ENCODE results near the gene CASP12. TPM values are rescaled to one million over a fixed set of nuclear protein-coding genes. Genes with fewer than 3 reads are reported as not detected.

Gene CASP12
- polyA plus RNA-seq, 2 of the 4 experiments (the other 2 are of a cell fraction): not detected

GRCh38 chr11:104853276-104853675 is 45.0 kb downstream of the CASP12 start:
- TF ChIP-seq RNF2 (IDR thresholded peaks at IDR 0.05; ENCODE audit: borderline replicate concordance, low read depth) (no peak), POLR2A (IDR thresholded peaks at IDR 0.05; ENCODE audit: low read length) (no peak), HOXB13 (CRISPR knock-in tag; IDR thresholded peaks at IDR 0.05; ENCODE audit: low read depth) (no peak), CHD4 (IDR thresholded peaks at IDR 0.05; ENCODE audit: borderline replicate concordance) (no peak), CBX2 (IDR thresholded peaks at IDR 0.05; ENCODE audit: borderline replicate concordance, low read depth) (no peak), TFCP2L1 (CRISPR knock-in tag; IDR thresholded peaks at IDR 0.05) (no peak), JUN (IDR thresholded peaks at IDR 0.05) (no peak), HEYL (CRISPR knock-in tag; IDR thresholded peaks at IDR 0.05) (no peak), NPAS2 (CRISPR knock-in tag; IDR thresholded peaks at IDR 0.05; ENCODE audit: borderline replicate concordance) (no peak), EHMT2 (IDR thresholded peaks at IDR 0.05; ENCODE audit: low read depth) (no peak), ZNF302 (CRISPR knock-in tag; IDR thresholded peaks at IDR 0.05) (no peak), ZFP36 (IDR thresholded peaks at IDR 0.05; ENCODE audit: borderline replicate concordance, partially characterized antibody) (no peak), ZSCAN20 (CRISPR knock-in tag; IDR thresholded peaks at IDR 0.05) (no peak), BHLHE40 (IDR thresholded peaks at IDR 0.05; ENCODE audit: low read depth, low read length) (no peak), SMC3 (IDR thresholded peaks at IDR 0.05) (no peak), HDAC2 (IDR thresholded peaks at IDR 0.05) (no peak)
- TF ChIP-seq, protein P1, sequence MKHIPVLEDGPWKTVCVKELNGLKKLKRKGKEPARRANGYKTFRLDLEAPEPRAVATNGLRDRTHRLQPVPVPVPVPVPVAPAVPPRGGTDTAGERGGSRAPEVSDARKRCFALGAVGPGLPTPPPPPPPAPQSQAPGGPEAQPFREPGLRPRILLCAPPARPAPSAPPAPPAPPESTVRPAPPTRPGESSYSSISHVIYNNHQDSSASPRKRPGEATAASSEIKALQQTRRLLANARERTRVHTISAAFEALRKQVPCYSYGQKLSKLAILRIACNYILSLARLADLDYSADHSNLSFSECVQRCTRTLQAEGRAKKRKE (CRISPR knock-in tag; IDR thresholded peaks at IDR 0.05; ENCODE audit: low read depth): no peak
- TF ChIP-seq, protein P2, sequence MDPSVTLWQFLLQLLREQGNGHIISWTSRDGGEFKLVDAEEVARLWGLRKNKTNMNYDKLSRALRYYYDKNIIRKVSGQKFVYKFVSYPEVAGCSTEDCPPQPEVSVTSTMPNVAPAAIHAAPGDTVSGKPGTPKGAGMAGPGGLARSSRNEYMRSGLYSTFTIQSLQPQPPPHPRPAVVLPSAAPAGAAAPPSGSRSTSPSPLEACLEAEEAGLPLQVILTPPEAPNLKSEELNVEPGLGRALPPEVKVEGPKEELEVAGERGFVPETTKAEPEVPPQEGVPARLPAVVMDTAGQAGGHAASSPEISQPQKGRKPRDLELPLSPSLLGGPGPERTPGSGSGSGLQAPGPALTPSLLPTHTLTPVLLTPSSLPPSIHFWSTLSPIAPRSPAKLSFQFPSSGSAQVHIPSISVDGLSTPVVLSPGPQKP (IDR thresholded peaks at IDR 0.05; ENCODE audit: low read depth, low read length): no peak
- TF ChIP-seq, protein P3, sequence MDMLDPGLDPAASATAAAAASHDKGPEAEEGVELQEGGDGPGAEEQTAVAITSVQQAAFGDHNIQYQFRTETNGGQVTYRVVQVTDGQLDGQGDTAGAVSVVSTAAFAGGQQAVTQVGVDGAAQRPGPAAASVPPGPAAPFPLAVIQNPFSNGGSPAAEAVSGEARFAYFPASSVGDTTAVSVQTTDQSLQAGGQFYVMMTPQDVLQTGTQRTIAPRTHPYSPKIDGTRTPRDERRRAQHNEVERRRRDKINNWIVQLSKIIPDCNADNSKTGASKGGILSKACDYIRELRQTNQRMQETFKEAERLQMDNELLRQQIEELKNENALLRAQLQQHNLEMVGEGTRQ (IDR thresholded peaks at IDR 0.05): no peak
- Histone ChIP-seq H3K4me2 (no peak overlapping the region), H3K4me1 (no peaks in the 10 kb centered on the region), H3K9me3 (no peaks in the 10 kb centered on the region), H3K27ac (no peak overlapping the region), H3K4me3 (no peak overlapping the region)
- DNase-seq (ENCODE audit: low read depth in 1 of 2, low spot score in 1 of 2) (no peak), FAIRE-seq (no peak), ATAC-seq (no peak)
- WGBS (ENCODE audit: missing lambda C conversion rate): 88% methylated on average over 3 of the region's 3 CpGs
- CTCF ChIA-PET: no interaction called here
- POLR2A ChIA-PET: no interaction called here

- no peak for ATAC-seq
- ChIA-PET CTCF (no interaction called here), POLR2A (no interaction called here)
- no peaks in the 10 kb centered on the region for H3K4me1 ChIP-seq
- no peak for FAIRE-seq
- H3K27ac ChIP-seq: no peak overlapping the region
- TF ChIP-seq MAX (IDR thresholded peaks at IDR 0.05) (no peak), ESRRA (IDR thresholded peaks at IDR 0.05; ENCODE audit: borderline replicate concordance, low read length) (no peak), CHD4 (IDR thresholded peaks at IDR 0.05; ENCODE audit: borderline replicate concordance) (no peak), NFE2L2 (conservative IDR thresholded peaks at IDR 0.05; ENCODE audit: low read length) (no peak), FOSL2 (IDR thresholded peaks at IDR 0.05) (no peak), FOSL2 (CRISPR knock-in tag; IDR thresholded peaks at IDR 0.05) (no peak), CEBPB (IDR thresholded peaks at IDR 0.05) (no peak), REST (IDR thresholded peaks at IDR 0.05) (no peak)
- no peak overlapping the region for H3K4me2 ChIP-seq
- DNase-seq (ENCODE audit: low read depth in 1 of 2, low spot score in 1 of 2): no peak
- H3K4me3 ChIP-seq: no peak overlapping the region
- 38% methylated on average over 1 of the region's 1 CpG for whole genome bisulfite sequencing (ENCODE audit: missing lambda C conversion rate)
- no peaks in the 10 kb centered on the region for H3K9me3 ChIP-seq
These were observed 45.4 kb downstream of the CASP12 start for GRCh38 chr11:104852811-104853210.
